A172 (cell line): ENCODE data around the gene ANKLE2. TPM values are rescaled to one million over a fixed set of nuclear protein-coding genes. Genes with fewer than 3 reads are reported as not detected.
"Not testable (repeated sequence)": the region's sequence is repeated elsewhere in the genome, so short reads cannot be mapped to it uniquely, and the experiment has no call there.

Experiments used
- DNase-seq: peaks from one replicate; pipeline ENCODE4 v3.0.0-alpha.2; 2015; ENCODE audit warnings: low spot score
- total RNA-seq: library from RNA; depleted of rRNA; stranded (reverse); fragments of >200 nt; shearing (Covaris generic); gene quantifications from 2 replicates; pipeline ENCODE4 v1.2.3, GENCODE V29; 2014

The ANKLE2 gene
- total RNA-seq, 1 experiment from 2014 or later = 101 TPM

GRCh38 chr12:132777614-132778013 is 16.0 kb upstream of the ANKLE2 start:
- DNase-seq = no peak

DNA sequence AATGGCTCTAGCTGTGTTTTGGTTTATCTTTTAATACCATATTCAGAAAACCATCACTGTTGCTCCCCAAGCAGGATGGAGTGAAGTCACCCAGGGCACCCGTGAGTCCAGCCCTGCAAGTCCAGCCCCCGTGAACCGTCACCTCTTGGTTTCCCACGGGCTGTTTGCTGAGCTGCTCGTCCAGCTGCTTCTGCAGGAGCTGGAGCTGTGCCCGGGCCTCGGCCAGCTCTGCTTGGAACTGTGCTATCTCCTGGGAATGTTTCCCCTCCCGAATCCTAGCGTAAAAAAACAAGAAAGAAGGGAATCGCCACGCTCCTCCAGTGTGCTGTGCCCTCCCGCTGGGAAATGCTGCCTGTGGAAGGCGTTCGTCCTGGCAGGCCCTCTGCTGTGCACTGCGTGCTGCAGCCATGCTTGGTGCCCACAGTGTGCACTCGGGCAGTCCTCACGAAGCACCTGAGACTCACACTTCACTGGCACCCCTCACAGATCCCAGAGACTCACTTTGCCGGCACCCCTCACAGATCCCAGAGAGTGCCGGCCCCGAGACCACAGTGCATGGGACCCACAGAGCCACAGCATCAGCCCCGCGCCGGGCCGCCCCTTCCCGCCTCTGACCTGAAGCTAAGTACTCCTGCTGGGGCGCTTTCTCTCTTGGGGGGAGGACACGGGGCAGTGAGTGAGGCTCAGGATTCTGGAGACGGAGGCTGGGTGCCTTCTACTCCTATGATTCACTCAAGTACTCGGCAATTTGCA is 15.4 kb upstream of the ANKLE2 start:
- no peak for DNase-seq

DNA sequence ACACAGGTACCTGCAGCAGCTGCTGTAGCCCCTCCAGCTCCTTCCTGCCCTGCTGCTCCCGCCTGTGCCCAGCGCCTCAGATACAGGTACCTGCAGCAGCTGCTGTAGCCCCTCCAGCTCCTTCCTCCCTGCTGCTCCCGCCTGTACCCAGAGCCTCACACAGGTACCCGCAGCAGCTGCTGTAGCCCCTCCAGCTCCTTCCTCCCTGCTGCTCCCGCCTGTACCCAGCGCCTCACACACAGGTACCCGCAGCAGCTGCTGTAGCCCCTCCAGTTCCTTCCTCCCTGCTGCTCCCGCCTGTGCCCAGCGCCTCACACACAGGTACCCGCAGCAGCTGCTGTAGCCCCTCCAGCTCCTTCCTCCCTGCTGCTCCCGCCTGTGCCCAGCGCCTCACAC is 14.6 kb upstream of the ANKLE2 start:
- not testable (repeated sequence) for DNase-seq

DNA sequence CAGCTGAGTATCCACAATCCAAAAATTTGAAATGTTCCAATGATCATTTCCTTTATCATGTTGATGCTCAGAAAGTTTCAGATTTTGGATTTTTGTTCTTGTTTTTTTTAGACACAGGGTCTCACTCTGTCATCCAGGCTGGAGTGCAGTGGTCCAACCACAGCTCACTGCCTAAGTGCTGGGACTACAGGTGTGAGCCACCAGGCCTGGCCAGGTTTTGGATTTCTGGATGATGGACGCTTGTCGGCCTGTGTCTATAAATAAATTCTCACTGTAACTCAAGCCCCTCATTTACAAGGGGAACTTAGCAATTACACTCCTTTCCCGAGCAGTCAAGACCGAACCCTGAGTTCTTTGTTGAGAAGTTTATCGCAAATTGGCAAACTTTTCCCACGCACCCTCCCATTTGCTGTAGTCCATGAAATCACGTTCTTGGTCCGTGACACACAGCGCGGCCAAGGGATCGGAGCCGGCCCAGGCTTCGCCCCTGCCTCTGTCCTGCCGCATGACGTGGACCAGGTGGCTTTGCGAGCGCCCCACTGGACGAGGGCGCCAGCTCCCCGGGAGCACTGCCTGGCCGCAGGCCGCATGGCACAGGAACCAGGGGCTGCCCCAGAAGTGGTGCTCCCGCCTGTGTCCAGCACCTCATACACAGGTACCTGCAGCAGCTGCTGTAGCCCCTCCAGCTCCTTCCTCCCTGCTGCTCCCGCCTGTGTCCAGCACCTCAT is 14.0 kb upstream of the ANKLE2 start:
- DNase-seq = no peak

DNA sequence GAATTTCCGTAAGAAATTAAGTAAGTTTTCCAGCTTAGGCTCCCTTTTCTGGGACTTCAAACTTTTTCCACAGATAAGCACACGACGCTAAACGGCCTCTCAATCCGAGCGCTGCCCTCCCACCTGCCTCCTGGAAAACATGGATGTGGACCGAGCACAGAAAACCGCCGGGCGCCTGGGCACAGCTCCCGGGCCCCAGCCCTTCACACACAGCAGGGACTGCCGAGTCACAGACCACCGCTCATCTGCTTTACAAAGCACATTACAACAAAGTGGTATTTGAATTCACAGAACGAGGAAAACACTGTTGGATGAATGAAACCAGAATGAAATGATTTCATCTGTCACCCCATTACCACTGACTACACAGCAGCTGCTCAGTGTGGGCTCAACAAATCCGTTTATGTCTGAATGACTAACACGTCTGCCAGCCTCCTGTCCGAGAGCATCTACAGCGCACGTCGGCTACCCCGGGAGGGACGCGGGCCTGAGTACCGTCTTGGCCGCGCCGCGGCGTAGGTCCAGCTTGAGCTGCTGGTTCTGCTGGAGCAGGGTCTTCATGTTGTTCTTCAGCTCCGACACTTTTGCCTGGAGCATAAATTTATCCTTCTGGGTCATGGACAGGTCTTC is 13.1 kb upstream of the ANKLE2 start:
- no peak for DNase-seq

GRCh38 chr12:132774159-132774558 is 12.5 kb upstream of the ANKLE2 start:
- no peak for DNase-seq

- DNase-seq = no peak
These were observed 11.7 kb upstream of the ANKLE2 start for GRCh38 chr12:132773077-132773955.

DNA sequence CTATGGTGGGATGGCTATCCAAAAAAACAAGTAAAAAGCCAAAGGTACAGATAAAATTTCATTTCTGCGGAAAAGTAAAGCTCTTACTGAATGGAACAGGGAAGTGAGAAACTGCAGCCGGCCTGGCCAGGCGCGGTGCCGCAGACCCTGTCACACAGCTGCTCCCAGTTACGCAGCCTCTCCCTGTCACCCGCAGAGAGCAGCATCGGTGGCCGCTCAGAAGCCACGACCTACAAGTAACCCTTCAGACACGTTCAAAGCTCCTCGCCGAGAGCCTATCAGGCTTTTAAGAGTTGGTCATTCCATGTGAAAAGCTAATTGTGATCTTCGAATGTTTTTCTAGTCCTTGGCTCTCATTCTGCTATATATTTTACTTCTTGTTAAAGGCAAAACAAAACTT is 11.0 kb upstream of the ANKLE2 start:
- DNase-seq = no peak

DNA sequence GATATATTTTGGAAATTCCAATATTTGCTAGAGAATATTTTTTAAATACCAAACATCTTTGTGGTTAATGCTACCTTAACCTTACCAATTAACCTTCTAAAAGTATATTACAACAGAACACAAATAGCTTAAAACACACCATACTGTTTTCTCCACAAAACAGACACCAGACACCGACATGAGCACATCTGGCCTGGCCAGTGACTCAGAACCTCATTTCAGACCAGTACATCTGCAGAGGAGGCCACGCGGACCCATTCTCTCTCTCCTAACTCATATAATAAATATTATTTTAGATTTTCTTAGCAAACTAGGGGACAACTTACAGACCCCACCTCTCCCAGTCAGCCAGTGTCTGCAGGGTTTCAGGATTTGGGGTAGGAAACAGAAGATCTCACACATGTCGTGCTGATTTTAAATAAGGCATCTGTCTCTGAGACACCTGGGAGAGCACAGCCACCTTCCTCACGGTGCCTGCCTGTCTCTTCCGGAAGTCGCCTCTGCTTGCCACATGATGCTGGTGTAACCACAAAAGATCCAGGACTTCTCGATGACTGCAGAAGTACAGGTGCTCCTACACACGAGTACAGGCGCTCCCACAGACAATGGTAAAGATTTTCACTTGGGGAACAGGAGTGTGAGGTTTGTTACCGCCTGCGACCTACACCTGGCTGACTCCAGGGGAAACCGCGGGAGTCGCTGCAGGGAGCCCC is 9.7 kb upstream of the ANKLE2 start:
- no peak for DNase-seq

DNA sequence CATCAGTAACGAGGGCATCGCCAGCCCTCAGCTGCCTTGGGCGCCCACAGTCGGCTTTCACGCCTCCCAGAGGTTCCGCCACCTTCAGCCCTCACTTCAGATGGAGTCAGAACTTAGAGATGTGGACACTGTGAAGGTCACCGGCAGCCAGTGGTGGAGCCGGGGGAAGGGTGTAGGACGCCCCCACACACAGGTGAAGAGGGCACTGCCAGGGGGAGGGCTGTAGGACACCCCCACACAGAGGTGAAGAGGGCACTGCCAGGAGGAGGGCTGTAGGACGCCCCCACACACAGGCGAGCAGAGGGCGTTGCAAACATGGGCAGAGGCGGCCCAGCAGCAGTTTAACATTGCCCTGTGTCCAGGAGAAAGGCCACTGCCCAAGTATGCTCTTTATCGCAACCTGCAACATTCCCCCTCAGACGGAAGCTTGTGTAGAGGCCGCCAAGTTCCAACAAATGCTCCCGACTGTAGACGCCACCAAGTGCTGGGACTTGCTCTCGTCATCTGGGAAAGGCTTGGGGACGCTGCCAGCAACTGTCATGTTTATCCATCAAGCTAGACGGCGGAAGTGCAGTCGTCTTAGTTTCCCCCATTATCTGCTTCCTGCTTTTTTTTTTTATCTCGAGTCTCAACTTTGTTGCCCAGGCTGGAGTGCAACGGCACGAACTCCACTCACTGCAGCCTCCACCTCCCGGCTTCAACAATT is 4.9 kb upstream of the ANKLE2 start:
- DNase-seq = no peak

GRCh38 chr12:132765361-132765760 is 3.7 kb upstream of the ANKLE2 start:
- DNase-seq = no peak

GRCh38 chr12:132764231-132764630 is 2.6 kb upstream of the ANKLE2 start:
- DNase-seq = no peak

DNA sequence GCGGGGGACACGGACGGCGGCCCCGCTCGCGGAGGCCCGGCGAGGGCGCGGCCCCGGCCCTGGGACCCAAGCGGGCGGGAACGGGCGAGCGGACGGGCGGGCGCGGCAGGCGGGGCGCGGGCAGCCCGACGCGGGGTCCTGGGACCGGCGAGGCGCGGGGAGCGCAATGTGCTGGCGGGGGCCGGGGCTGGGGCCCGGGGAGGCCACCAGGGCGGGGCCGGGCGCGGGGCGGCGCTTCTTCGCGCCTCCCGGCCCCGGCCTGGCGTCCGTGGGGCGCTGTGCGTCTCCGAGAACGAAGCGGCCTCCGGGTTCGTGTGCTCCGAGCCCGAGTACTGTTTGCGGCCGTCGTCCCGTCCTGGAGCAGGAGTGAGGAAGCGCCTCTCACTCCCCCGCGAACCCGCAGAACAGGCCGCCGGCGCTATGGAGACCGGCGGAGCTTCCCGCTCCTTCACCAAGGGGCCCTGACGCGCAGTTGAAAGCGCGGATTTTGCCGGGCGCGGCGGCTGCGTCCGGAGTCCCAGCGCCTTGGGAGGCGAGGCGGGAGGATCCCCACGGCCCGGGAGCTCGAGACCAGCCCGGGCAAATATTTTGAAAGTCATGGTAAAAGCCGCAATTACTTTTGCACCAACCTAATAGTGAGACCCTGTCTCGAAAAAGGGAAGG is 420 bp upstream of the ANKLE2 start:
- DNase-seq = peak; percentile 60

DNA sequence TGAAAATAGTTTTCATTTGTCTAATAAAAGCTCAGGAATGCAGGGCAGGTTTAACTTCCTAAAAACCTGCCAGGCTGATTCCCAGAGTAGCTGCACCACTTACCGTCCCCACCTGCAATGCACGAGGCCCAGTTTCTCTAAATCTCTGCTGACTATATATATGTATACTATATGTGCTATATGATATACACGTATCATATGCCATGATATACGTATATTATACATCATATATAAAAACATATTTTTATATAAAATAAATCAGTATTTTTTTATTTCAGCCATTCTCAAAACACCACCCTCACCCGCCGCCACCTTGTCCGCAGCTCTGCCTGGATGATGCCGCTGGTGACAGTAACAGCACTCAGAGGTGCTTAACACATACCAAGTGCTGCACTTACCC is 2.3 kb downstream of the ANKLE2 start:
- DNase-seq = no peak

GRCh38 chr12:132758825-132759224 is 2.8 kb downstream of the ANKLE2 start:
- DNase-seq = not testable (repeated sequence)

DNA sequence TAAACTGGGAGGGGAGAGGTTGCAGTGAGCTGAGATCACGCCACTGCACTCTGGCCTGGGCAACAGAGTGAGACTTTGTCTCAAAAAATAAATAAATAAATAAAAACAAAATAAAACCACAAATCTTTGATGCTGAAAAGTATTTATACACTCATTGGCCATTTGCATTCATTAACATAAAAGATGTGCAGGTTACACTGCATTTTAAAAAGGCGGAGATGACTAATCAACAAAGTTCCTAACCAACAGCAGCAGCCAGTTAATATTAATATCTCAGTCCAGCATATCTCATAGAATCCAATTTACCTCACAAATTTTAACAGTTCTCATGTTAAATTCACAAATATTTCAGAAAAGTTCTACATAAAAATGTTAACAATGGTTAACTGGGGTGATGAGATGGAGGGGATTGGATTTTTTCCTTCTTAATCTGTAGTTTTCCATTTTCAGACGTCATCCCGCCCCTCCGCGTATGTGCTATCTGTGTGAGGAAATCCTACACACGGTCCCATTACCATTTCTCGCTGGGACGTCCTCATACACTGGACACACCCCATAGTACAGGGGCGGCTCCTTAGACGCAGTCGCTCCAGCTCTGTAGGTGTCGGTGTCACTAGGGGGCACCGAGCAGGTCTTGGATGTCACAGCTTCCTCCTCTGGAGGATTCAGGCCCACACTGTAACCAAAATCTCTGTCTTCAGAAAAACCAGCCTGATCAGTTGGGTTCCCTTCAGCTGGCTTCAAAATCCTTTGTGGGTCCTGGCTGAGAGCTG is 7.3 kb downstream of the ANKLE2 start:
- DNase-seq = no peak

DNA sequence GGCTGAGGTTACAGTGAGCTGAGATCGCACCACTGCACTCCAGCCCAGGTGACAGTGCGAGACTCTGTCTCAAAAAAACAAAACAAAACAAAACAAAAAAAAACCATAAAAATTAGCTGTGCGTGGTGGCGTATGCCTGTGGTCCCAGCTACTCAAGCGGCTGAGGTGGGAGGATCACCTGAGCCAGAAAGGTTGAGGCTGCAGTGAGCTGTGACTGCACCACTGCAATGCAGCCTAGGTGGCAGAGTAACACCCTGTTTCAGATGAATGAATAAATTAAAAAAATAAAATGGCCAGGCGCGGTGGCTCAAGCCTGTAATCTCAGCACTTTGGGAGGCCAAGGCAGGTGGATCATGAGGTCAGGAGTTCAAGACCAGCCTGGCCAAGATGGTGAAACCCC is 8.0 kb downstream of the ANKLE2 start:
- not testable (repeated sequence) for DNase-seq

DNA sequence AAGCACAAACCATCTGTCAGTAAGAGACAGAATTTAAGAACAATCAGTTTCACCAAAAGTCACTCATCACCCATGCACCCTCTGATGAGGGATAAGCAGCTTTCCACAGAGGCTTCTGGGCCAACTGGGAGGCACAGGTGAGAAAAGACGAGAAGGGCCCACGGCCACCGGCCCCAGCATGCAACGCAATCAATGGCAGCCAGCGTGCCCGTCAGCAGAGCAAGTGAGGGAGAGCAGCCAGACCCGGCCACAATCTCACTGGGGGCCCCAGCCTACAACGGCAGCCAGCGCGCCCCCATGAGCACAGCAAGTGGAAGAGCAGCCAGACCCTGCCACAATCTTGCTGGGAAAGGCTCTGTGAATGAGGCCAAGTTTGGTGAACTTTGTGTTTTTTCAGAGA is 13.3 kb downstream of the ANKLE2 start:
- no peak for DNase-seq

GRCh38 chr12:132747896-132748295 is 13.7 kb downstream of the ANKLE2 start:
- no peak for DNase-seq
